Measurements from ENCODE around the gene FAM98A.

GRCh38 chr2:33561872-33562271 lies 37.2 kb downstream of the FAM98A start:
- TF ChIP-seq ELF1 (tag; IDR thresholded peaks at IDR 0.05) = no peak
- no peak for TF ChIP-seq POLR2A (conservative IDR thresholded peaks at IDR 0.05)
- no peak for TF ChIP-seq SLC30A9 (CRISPR knock-in tag; IDR thresholded peaks at IDR 0.05)
- TF ChIP-seq ZNF584 (CRISPR knock-in tag; IDR thresholded peaks at IDR 0.05; ENCODE audit: low read depth) = no peak
